PFSK-1 (cell line): ENCODE measurements around the gene DGCR2.

Source experiments
- POLR2AphosphoS5 ChIP-seq: IDR thresholded peaks from 2 replicates; pipeline ENCODE4 v1.6.1; 2012; ENCODE audit warnings: low read depth, mild to moderate bottlenecking, control low read depth, low read length, moderate library complexity
- TF ChIP-seq, protein P1 (sequence below), 2 experiments: IDR thresholded peaks; 2 replicates each; pipeline versions ENCODE4 v1.6.1 to v1.8.0; 2011 to 2012; ENCODE audit warnings: low read depth in 2 of 2, low read length in 2 of 2, control low read depth in 1 of 2, inconsistent platforms in 1 of 2, mild to moderate bottlenecking in 1 of 2, moderate library complexity in 1 of 2; ENCODE audit not compliant: insufficient read depth in 1 of 2

DNA sequence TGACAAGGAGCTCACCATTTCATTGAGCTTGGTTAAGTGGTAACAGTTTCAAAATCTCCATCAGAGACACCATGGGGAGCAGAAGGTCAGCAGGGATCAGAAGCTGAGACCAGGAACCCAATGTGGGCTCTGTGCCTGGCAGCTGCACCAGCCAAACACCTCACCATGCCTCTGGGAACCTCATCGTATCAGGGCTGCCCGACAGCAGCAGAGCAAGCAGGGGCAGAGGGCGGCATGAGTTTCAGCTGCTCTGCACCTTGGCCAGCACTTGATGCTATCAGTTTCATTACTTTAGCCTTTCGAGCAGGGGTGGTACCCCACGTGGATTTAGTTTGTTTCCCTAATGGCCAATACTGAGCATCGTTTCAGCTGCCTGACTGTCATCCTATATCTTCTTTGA is 77.8 kb downstream of the DGCR2 start:
- TF ChIP-seq, protein P1, sequence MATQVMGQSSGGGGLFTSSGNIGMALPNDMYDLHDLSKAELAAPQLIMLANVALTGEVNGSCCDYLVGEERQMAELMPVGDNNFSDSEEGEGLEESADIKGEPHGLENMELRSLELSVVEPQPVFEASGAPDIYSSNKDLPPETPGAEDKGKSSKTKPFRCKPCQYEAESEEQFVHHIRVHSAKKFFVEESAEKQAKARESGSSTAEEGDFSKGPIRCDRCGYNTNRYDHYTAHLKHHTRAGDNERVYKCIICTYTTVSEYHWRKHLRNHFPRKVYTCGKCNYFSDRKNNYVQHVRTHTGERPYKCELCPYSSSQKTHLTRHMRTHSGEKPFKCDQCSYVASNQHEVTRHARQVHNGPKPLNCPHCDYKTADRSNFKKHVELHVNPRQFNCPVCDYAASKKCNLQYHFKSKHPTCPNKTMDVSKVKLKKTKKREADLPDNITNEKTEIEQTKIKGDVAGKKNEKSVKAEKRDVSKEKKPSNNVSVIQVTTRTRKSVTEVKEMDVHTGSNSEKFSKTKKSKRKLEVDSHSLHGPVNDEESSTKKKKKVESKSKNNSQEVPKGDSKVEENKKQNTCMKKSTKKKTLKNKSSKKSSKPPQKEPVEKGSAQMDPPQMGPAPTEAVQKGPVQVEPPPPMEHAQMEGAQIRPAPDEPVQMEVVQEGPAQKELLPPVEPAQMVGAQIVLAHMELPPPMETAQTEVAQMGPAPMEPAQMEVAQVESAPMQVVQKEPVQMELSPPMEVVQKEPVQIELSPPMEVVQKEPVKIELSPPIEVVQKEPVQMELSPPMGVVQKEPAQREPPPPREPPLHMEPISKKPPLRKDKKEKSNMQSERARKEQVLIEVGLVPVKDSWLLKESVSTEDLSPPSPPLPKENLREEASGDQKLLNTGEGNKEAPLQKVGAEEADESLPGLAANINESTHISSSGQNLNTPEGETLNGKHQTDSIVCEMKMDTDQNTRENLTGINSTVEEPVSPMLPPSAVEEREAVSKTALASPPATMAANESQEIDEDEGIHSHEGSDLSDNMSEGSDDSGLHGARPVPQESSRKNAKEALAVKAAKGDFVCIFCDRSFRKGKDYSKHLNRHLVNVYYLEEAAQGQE (IDR thresholded peaks at IDR 0.05; ENCODE audit: insufficient read depth in 1 of 2, low read depth in 2 of 2, low read length in 2 of 2) = no peak
- TF ChIP-seq POLR2AphosphoS5 = no peak
